ENCODE results near the gene NAV2. TPM values are rescaled to one million over a fixed set of nuclear protein-coding genes. Genes with fewer than 3 reads are reported as not detected.

The NAV2 gene
- polyA plus RNA-seq, 1 donor (not counting 4 experiments of a cell fraction or from before 2014, with no cell fraction given): 4.0 TPM

DNA sequence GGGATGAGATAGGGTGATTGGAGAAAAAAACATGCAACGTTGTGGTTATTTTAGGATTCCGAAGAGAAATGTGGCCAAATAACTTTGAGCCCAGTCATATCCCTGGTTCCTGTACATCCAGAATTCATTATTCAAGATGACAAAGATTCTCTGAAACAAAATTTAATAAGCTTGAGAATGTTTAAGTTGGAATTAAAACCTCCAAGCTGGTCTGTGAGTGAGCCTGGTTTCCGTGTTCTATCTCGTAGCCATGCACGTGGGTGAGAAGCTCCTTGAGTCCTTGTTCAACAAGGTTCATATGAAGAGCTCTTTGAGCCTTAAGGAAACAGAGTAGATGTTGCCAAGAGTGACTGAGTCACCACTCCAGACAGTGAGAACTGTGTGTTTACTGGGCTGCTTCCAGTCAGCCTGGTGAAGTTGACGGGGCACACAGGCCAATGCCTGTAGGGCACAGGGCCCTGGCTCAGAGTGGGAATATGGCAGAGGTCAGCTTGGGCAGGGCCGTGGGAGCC lies 206.5 kb downstream of the NAV2 start:
- FAIRE-seq: peak; percentile 85
- no peaks in the 10 kb centered on the region for H4K20me1 ChIP-seq (ENCODE audit: control insufficient read depth, extremely low read depth, insufficient read depth, low read length)
- dilution Hi-C loops (cut with MboI; ENCODE audit: extremely low pct_ligation_motif_present, low sequenced_read_pairs): no loop called here
- H3K9ac ChIP-seq (ENCODE audit: control insufficient read depth, extremely low read depth, insufficient read depth, low read length): peak overlapping the region; percentile 18
- no peak for DNase-seq (ENCODE audit: low read depth, low spot score)
- H3K4me1 ChIP-seq (ENCODE audit: control insufficient read depth, extremely low read depth, insufficient read depth, low read length): peaks cover 17% of the 10 kb centered on the region
- peak overlapping the region; percentile 51 for H3K27ac ChIP-seq (ENCODE audit: control insufficient read depth, insufficient read depth, low read length)
- H2AFZ ChIP-seq (ENCODE audit: control insufficient read depth, low read length): peak overlapping the region; percentile 71
- H3K79me2 ChIP-seq (ENCODE audit: control insufficient read depth, insufficient read depth, low read length): no peaks in the 10 kb centered on the region
- no peaks in the 10 kb centered on the region for H3K9me3 ChIP-seq (ENCODE audit: control insufficient read depth, low read depth, low read length)
- peak overlapping the region in 2 of 3 experiments; percentile 11 to 34 for H3K4me3 ChIP-seq (ENCODE audit: control insufficient read depth in 2 of 3, extremely low read depth in 1 of 3, insufficient read depth in 2 of 3, low read depth in 1 of 3, low read length in 3 of 3)
- H3K36me3 ChIP-seq (ENCODE audit: control insufficient read depth in 2 of 2, extremely low read depth in 1 of 2, insufficient read depth in 2 of 2, low read length in 2 of 2): no peaks in the 10 kb centered on the region
- no peaks in the 10 kb centered on the region for H3K9me1 ChIP-seq (ENCODE audit: control insufficient read depth, extremely low read depth, insufficient read depth, low read length)
- H3K27me3 ChIP-seq (ENCODE audit: control insufficient read depth, extremely low read depth, insufficient read depth, low read length): no peaks in the 10 kb centered on the region
- H3K4me2 ChIP-seq (ENCODE audit: control insufficient read depth, extremely low read depth, insufficient read depth, low read depth, low read length): peak overlapping the region; percentile 67
- TF ChIP-seq, protein P1, sequence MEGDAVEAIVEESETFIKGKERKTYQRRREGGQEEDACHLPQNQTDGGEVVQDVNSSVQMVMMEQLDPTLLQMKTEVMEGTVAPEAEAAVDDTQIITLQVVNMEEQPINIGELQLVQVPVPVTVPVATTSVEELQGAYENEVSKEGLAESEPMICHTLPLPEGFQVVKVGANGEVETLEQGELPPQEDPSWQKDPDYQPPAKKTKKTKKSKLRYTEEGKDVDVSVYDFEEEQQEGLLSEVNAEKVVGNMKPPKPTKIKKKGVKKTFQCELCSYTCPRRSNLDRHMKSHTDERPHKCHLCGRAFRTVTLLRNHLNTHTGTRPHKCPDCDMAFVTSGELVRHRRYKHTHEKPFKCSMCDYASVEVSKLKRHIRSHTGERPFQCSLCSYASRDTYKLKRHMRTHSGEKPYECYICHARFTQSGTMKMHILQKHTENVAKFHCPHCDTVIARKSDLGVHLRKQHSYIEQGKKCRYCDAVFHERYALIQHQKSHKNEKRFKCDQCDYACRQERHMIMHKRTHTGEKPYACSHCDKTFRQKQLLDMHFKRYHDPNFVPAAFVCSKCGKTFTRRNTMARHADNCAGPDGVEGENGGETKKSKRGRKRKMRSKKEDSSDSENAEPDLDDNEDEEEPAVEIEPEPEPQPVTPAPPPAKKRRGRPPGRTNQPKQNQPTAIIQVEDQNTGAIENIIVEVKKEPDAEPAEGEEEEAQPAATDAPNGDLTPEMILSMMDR (optimal IDR thresholded peaks at IDR 0.05 in 1 of 3, IDR thresholded peaks at IDR 0.05 in 1 of 3, conservative IDR thresholded peaks at IDR 0.05 in 1 of 3; ENCODE audit: extremely low read depth in 1 of 3, insufficient read depth in 2 of 3, low read length in 3 of 3): no peak
- no peak for TF ChIP-seq EZH2 (IDR thresholded peaks at IDR 0.05; ENCODE audit: low read length)

DNA sequence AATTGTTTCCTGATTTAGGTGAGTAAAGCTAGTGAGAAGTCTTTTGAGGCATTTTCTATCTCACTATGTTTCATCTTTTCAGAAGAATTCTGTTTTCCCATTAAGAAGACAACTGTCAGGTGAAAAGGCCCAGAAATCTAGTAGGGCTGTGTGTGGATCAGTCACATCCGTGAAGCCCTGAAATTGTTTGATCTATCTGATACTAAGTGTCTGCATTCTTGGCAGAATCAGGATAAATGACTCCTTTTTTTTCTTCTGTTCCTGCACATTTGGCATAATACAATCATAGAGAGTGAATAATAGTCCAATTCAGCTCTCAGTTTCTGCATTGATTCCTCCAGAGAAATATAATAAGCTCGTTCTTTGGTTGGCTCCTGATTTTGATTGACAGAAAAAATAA lies 208.3 kb downstream of the NAV2 start:
- peaks cover 17% of the 10 kb centered on the region for H3K4me1 ChIP-seq (ENCODE audit: control insufficient read depth, extremely low read depth, insufficient read depth, low read length)
- dilution Hi-C loops (cut with MboI; ENCODE audit: extremely low pct_ligation_motif_present, low sequenced_read_pairs): no loop called here
- no peak overlapping the region for H3K4me3 ChIP-seq (ENCODE audit: control insufficient read depth in 2 of 3, extremely low read depth in 1 of 3, insufficient read depth in 2 of 3, low read depth in 1 of 3, low read length in 3 of 3)
- FAIRE-seq: no peak
- no peaks in the 10 kb centered on the region for H4K20me1 ChIP-seq (ENCODE audit: control insufficient read depth, extremely low read depth, insufficient read depth, low read length)
- no peaks in the 10 kb centered on the region for H3K27me3 ChIP-seq (ENCODE audit: control insufficient read depth, extremely low read depth, insufficient read depth, low read length)
- no peak overlapping the region for H2AFZ ChIP-seq (ENCODE audit: control insufficient read depth, low read length)
- no peaks in the 10 kb centered on the region for H3K9me3 ChIP-seq (ENCODE audit: control insufficient read depth, low read depth, low read length)
- H3K4me2 ChIP-seq (ENCODE audit: control insufficient read depth, extremely low read depth, insufficient read depth, low read depth, low read length): no peak overlapping the region
- H3K27ac ChIP-seq (ENCODE audit: control insufficient read depth, insufficient read depth, low read length): no peak overlapping the region
- no peaks in the 10 kb centered on the region for H3K9me1 ChIP-seq (ENCODE audit: control insufficient read depth, extremely low read depth, insufficient read depth, low read length)
- DNase-seq (ENCODE audit: low read depth, low spot score): no peak
- no peak overlapping the region for H3K9ac ChIP-seq (ENCODE audit: control insufficient read depth, extremely low read depth, insufficient read depth, low read length)
- no peak for TF ChIP-seq EZH2 (IDR thresholded peaks at IDR 0.05; ENCODE audit: low read length)
- no peaks in the 10 kb centered on the region for H3K79me2 ChIP-seq (ENCODE audit: control insufficient read depth, insufficient read depth, low read length)
- no peaks in the 10 kb centered on the region for H3K36me3 ChIP-seq (ENCODE audit: control insufficient read depth in 2 of 2, extremely low read depth in 1 of 2, insufficient read depth in 2 of 2, low read length in 2 of 2)
